Endodermal cell (in vitro differentiated cells): ENCODE results near the gene GNAO1. TPM values are rescaled to one million over a fixed set of nuclear protein-coding genes. Genes with fewer than 3 reads are reported as not detected.

Experiments used
- DNase-seq: peaks from one replicate; pipeline ENCODE4 v3.0.0-alpha.2; 2017
- H3K27ac ChIP-seq: 2 replicates; pipeline ENCODE4 v1.5.1; 2013; ENCODE audit warnings: mild to moderate bottlenecking, low read depth, low read length, moderate library complexity
- H3K27me3 ChIP-seq: 2 replicates; pipeline ENCODE4 v1.6.1; 2013; ENCODE audit warnings: mild to moderate bottlenecking, low read length, moderate library complexity; ENCODE audit not compliant: insufficient read depth, control insufficient read depth, poor library complexity, severe bottlenecking
- H3K36me3 ChIP-seq: 2 replicates; pipeline ENCODE4 v1.7.0; 2013; ENCODE audit warnings: mild to moderate bottlenecking, low read length, moderate library complexity; ENCODE audit not compliant: control insufficient read depth, insufficient read depth
- H3K4me1 ChIP-seq: one replicate; pipeline ENCODE4 v1.7.0; 2013; ENCODE audit warnings: low read length; ENCODE audit not compliant: control insufficient read depth, insufficient read depth
- H3K4me3 ChIP-seq: 2 replicates; pipeline ENCODE4 v1.5.1; 2013; ENCODE audit warnings: mild to moderate bottlenecking, low read length, moderate library complexity
- H3K9ac ChIP-seq: 2 replicates; pipeline ENCODE4 v1.6.1; 2013; ENCODE audit warnings: mild to moderate bottlenecking, low read length, moderate library complexity; ENCODE audit not compliant: poor library complexity, severe bottlenecking; ENCODE audit errors: extremely low read depth
- H3K9me3 ChIP-seq: 2 replicates; pipeline ENCODE4 v1.6.1; 2013; ENCODE audit warnings: mild to moderate bottlenecking, low read length, moderate library complexity; ENCODE audit not compliant: control insufficient read depth
- H3K27ac Mint-ChIP-seq: 2 replicates; pipeline ENCODE4 v1.8.0; 2020; ENCODE audit warnings: mixed read lengths
- H3K27me3 Mint-ChIP-seq: 2 replicates; pipeline ENCODE4 v1.8.0; 2021; ENCODE audit warnings: mild to moderate bottlenecking, mixed read lengths; ENCODE audit not compliant: insufficient read depth
- H3K36me3 Mint-ChIP-seq: 2 replicates; pipeline ENCODE4 v1.8.0; 2020; ENCODE audit warnings: low read depth, mixed read lengths
- H3K4me1 Mint-ChIP-seq: 2 replicates; pipeline ENCODE4 v1.8.0; 2020; ENCODE audit warnings: mixed read lengths
- H3K4me3 Mint-ChIP-seq: 2 replicates; pipeline ENCODE4 v1.8.0; 2020; ENCODE audit warnings: mild to moderate bottlenecking, moderate library complexity, mixed read lengths
- H3K9me3 Mint-ChIP-seq: 2 replicates; pipeline ENCODE4 v1.8.0; 2020; ENCODE audit warnings: mild to moderate bottlenecking, mixed read lengths
- WGBS, 2 experiments: methylation state at CpG; one replicate each; pipeline versions ENCODE4 v1.1.5 to v1.1.7; 2013; ENCODE audit warnings: missing lambda C conversion rate in 2 of 2, mixed read lengths in 1 of 2; ENCODE audit not compliant: insufficient coverage in 1 of 2, insufficient read length in 1 of 2; 5-methylcytosine and 5-hydroxymethylcytosine counted together
- total RNA-seq, 2 donors: library from RNA; stranded (reverse); fragmentation: NEBNext Ultra II Directional in 1 of 2; extraction: Animal tissue kit (Norgen Biotek cat#: 25700) in 1 of 2; gene quantifications; 2 replicates in 1 of 2; 3 replicates in 1 of 2; pipeline ENCODE4 v1.2.1, GENCODE V29; 2021
- TF ChIP-seq, protein P1 (sequence below): fragments of 200-600 bp; sonication (generic); conservative IDR thresholded peaks from 2 replicates; pipeline ENCODE4 v1.5.0; 2021; ENCODE audit warnings: antibody characterized with exemption, mild to moderate bottlenecking

GNAO1 gene
- total RNA-seq, 2 donors from 2014 or later: 2.7 to 7.1 TPM

DNA sequence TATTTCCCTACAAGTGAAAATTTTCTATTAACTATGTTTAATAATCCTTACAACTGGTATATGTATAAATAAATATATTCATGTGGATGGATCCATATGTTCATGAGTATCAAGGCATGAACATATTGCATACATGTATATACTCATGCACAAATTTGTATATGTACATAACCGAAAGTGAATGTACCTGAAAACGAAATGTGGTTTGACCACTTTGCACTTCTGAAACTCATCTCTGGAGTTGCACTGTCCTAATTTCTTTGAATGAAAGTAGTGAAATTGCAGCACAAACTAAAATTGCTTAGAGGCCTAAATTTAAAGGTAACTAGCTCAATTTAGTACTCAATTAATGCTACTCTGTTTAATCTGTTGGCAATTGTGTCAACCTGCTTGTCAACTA lies 27.4 kb upstream of the GNAO1 start:
- peaks cover 3% of the 10 kb centered on the region for H3K9me3 Mint-ChIP-seq
- H3K36me3 ChIP-seq: no peaks in the 10 kb centered on the region
- no peak overlapping the region for H3K4me3 Mint-ChIP-seq
- DNase-seq: no peak
- H3K4me3 ChIP-seq: no peak overlapping the region
- peaks cover 2% of the 10 kb centered on the region for H3K27me3 Mint-ChIP-seq
- no peak overlapping the region for H3K27ac Mint-ChIP-seq
- no peaks in the 10 kb centered on the region for H3K9me3 ChIP-seq
- H3K4me1 ChIP-seq: no peaks in the 10 kb centered on the region
- TF ChIP-seq, protein P1, sequence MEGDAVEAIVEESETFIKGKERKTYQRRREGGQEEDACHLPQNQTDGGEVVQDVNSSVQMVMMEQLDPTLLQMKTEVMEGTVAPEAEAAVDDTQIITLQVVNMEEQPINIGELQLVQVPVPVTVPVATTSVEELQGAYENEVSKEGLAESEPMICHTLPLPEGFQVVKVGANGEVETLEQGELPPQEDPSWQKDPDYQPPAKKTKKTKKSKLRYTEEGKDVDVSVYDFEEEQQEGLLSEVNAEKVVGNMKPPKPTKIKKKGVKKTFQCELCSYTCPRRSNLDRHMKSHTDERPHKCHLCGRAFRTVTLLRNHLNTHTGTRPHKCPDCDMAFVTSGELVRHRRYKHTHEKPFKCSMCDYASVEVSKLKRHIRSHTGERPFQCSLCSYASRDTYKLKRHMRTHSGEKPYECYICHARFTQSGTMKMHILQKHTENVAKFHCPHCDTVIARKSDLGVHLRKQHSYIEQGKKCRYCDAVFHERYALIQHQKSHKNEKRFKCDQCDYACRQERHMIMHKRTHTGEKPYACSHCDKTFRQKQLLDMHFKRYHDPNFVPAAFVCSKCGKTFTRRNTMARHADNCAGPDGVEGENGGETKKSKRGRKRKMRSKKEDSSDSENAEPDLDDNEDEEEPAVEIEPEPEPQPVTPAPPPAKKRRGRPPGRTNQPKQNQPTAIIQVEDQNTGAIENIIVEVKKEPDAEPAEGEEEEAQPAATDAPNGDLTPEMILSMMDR: no peak
- H3K4me1 Mint-ChIP-seq: no peaks in the 10 kb centered on the region
- no peak overlapping the region for H3K27ac ChIP-seq
- no peaks in the 10 kb centered on the region for H3K36me3 Mint-ChIP-seq
- WGBS, 2 experiments: 89 to 100% methylated on average over 2 of the region's 2 CpGs
- H3K9ac ChIP-seq: no peak overlapping the region
- no peaks in the 10 kb centered on the region for H3K27me3 ChIP-seq

DNA sequence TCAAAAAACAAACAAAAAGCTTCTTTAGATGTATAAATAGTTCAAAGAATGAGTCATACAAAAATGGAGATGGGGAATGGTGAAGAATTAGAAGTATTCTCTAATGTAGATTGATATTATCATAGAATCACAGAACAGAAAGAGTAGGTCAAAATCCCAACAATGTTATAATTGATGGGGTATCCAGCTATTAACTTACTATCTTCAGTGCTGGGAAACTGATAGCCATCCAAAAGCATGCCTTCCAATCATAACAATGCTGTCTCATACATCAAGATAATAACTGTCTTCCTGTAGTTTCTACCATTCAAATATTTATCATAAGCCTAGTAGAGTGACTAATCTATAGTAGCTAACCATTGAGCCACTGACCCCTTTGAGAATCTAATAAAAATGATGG lies 26.7 kb upstream of the GNAO1 start:
- H3K27ac ChIP-seq: no peak overlapping the region
- no peaks in the 10 kb centered on the region for H3K4me1 ChIP-seq
- no peak for DNase-seq
- TF ChIP-seq, protein P1: no peak
- Mint-ChIP-seq H3K9me3 (peaks cover 2% of the 10 kb centered on the region), H3K27me3 (peaks cover 2% of the 10 kb centered on the region), H3K4me3 (no peak overlapping the region), H3K36me3 (no peaks in the 10 kb centered on the region), H3K27ac (no peak overlapping the region), H3K4me1 (no peaks in the 10 kb centered on the region)
- H3K36me3 ChIP-seq: no peaks in the 10 kb centered on the region
- H3K9ac ChIP-seq: no peak overlapping the region
- no peaks in the 10 kb centered on the region for H3K9me3 ChIP-seq
- H3K4me3 ChIP-seq: no peak overlapping the region
- no peaks in the 10 kb centered on the region for H3K27me3 ChIP-seq

DNA sequence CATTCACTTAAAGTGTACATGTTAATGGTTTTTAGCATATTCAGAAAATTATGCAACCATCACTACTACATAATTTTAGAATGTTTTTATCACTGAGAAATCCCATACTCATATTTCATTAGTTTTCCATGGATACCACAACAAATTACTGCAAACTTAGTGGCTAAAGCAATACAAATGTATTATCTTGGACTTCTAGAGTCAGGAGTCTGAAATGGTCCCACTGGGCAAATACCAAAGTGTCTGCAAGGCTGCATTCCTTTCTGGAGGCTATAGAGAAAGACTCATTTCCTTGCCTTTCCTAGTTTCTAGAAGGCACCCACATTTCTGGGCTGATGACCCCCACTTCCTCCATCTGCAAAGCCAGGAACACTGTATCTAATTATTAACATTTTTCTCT lies 16.9 kb upstream of the GNAO1 start:
- Mint-ChIP-seq H3K9me3 (peaks cover 10% of the 10 kb centered on the region), H3K4me3 (no peak overlapping the region), H3K27ac (no peak overlapping the region), H3K4me1 (no peaks in the 10 kb centered on the region), H3K27me3 (no peaks in the 10 kb centered on the region), H3K36me3 (no peaks in the 10 kb centered on the region)
- Histone ChIP-seq H3K27me3 (no peaks in the 10 kb centered on the region), H3K4me1 (no peaks in the 10 kb centered on the region), H3K27ac (no peak overlapping the region), H3K9ac (no peak overlapping the region), H3K4me3 (no peak overlapping the region), H3K36me3 (no peaks in the 10 kb centered on the region), H3K9me3 (peaks cover 4% of the 10 kb centered on the region)
- TF ChIP-seq, protein P1: no peak
- no peak for DNase-seq
